ENCODE data around the gene ALOX15.
"Not testable (repeated sequence)": the region's sequence is repeated elsewhere in the genome, so short reads cannot be mapped to it uniquely, and the experiment has no call there.

ALOX15 gene

GRCh38 chr17:4673169-4673568, 31.7 kb upstream of the ALOX15 start:
- Histone ChIP-seq H3K27me3 (ENCODE audit: insufficient read depth, low read length) (no peaks in the 10 kb centered on the region), H3K27ac (ENCODE audit: low read depth, low read length) (no peak overlapping the region), H3K4me3 (ENCODE audit: low read length) (no peak overlapping the region), H3K4me1 (ENCODE audit: insufficient read depth, low read length) (no peaks in the 10 kb centered on the region), H3K36me3 (ENCODE audit: insufficient read depth, low read length) (peaks cover 78% of the 10 kb centered on the region), H3K9ac (ENCODE audit: low read depth, low read length) (no peak overlapping the region), H3K9me3 (ENCODE audit: insufficient read depth, low read depth, low read length) (no peaks in the 10 kb centered on the region)
- whole genome bisulfite sequencing = 97% methylated on average over 11 of the region's 11 CpGs

GRCh38 chr17:4672751-4673150, 31.3 kb upstream of the ALOX15 start:
- H3K36me3 ChIP-seq (ENCODE audit: insufficient read depth, low read length) = peaks cover 76% of the 10 kb centered on the region

GRCh38 chr17:4672055-4672630, 30.7 kb upstream of the ALOX15 start:
- Histone ChIP-seq H3K9me3 (ENCODE audit: insufficient read depth, low read depth, low read length) (no peaks in the 10 kb centered on the region), H3K9ac (ENCODE audit: low read depth, low read length) (no peak overlapping the region), H3K27ac (ENCODE audit: low read depth, low read length) (no peak overlapping the region), H3K4me3 (ENCODE audit: low read length) (no peak overlapping the region), H3K4me1 (ENCODE audit: insufficient read depth, low read length) (no peaks in the 10 kb centered on the region), H3K36me3 (ENCODE audit: insufficient read depth, low read length) (peaks cover 71% of the 10 kb centered on the region), H3K27me3 (ENCODE audit: insufficient read depth, low read length) (no peaks in the 10 kb centered on the region)
- 91% methylated on average over 7 of the region's 9 CpGs for WGBS

More at GRCh38 chr17:4672751-4673150, 31.3 kb upstream of the ALOX15 start:
- Histone ChIP-seq H3K27me3 (ENCODE audit: insufficient read depth, low read length) (no peaks in the 10 kb centered on the region), H3K4me3 (ENCODE audit: low read length) (no peak overlapping the region), H3K9me3 (ENCODE audit: insufficient read depth, low read depth, low read length) (no peaks in the 10 kb centered on the region), H3K27ac (ENCODE audit: low read depth, low read length) (no peak overlapping the region), H3K9ac (ENCODE audit: low read depth, low read length) (no peak overlapping the region), H3K4me1 (ENCODE audit: insufficient read depth, low read length) (no peaks in the 10 kb centered on the region)
- 95% methylated on average over 8 of the region's 8 CpGs for WGBS

GRCh38 chr17:4667166-4667565, 25.7 kb upstream of the ALOX15 start:
- Histone ChIP-seq H3K4me1 (ENCODE audit: insufficient read depth, low read length) (no peaks in the 10 kb centered on the region), H3K9me3 (ENCODE audit: insufficient read depth, low read depth, low read length) (no peaks in the 10 kb centered on the region), H3K9ac (ENCODE audit: low read depth, low read length) (no peak overlapping the region), H3K27me3 (ENCODE audit: insufficient read depth, low read length) (no peaks in the 10 kb centered on the region), H3K4me3 (ENCODE audit: low read length) (no peak overlapping the region), H3K36me3 (ENCODE audit: insufficient read depth, low read length) (peaks cover 23% of the 10 kb centered on the region), H3K27ac (ENCODE audit: low read depth, low read length) (no peak overlapping the region)
- 91% methylated on average over 3 of the region's 4 CpGs for WGBS

GRCh38 chr17:4666296-4666695, 24.8 kb upstream of the ALOX15 start:
- H3K9ac ChIP-seq (ENCODE audit: low read depth, low read length) = no peak overlapping the region
- H3K4me1 ChIP-seq (ENCODE audit: insufficient read depth, low read length) = no peaks in the 10 kb centered on the region
- WGBS = 77% methylated on average over 4 of the region's 5 CpGs
- peaks cover 14% of the 10 kb centered on the region for H3K36me3 ChIP-seq (ENCODE audit: insufficient read depth, low read length)
- H3K4me3 ChIP-seq (ENCODE audit: low read length) = no peak overlapping the region
- no peaks in the 10 kb centered on the region for H3K9me3 ChIP-seq (ENCODE audit: insufficient read depth, low read depth, low read length)
- no peaks in the 10 kb centered on the region for H3K27me3 ChIP-seq (ENCODE audit: insufficient read depth, low read length)
- no peak overlapping the region for H3K27ac ChIP-seq (ENCODE audit: low read depth, low read length)

- H3K9ac ChIP-seq (ENCODE audit: low read depth, low read length) = no peak overlapping the region
- 87% methylated on average over 9 of the region's 9 CpGs for WGBS
- no peaks in the 10 kb centered on the region for H3K27me3 ChIP-seq (ENCODE audit: insufficient read depth, low read length)
- peaks cover 6% of the 10 kb centered on the region; the same call in 1 of the 2 replicates for H3K36me3 ChIP-seq (ENCODE audit: insufficient read depth, low read length)
- H3K27ac ChIP-seq (ENCODE audit: low read depth, low read length) = no peak overlapping the region
- no peaks in the 10 kb centered on the region for H3K4me1 ChIP-seq (ENCODE audit: insufficient read depth, low read length)
- no peak overlapping the region for H3K4me3 ChIP-seq (ENCODE audit: low read length)
- no peaks in the 10 kb centered on the region for H3K9me3 ChIP-seq (ENCODE audit: insufficient read depth, low read depth, low read length)
Measured at GRCh38 chr17:4665027-4665426, 23.5 kb upstream of the ALOX15 start.

GRCh38 chr17:4664230-4664629, 22.8 kb upstream of the ALOX15 start:
- Histone ChIP-seq H3K27ac (ENCODE audit: low read depth, low read length) (no peak overlapping the region), H3K4me1 (ENCODE audit: insufficient read depth, low read length) (no peaks in the 10 kb centered on the region), H3K9ac (ENCODE audit: low read depth, low read length) (no peak overlapping the region), H3K27me3 (ENCODE audit: insufficient read depth, low read length) (no peaks in the 10 kb centered on the region), H3K36me3 (ENCODE audit: insufficient read depth, low read length) (no peaks in the 10 kb centered on the region), H3K9me3 (ENCODE audit: insufficient read depth, low read depth, low read length) (no peaks in the 10 kb centered on the region), H3K4me3 (ENCODE audit: low read length) (no peak overlapping the region)
- WGBS = 92% methylated on average over 9 of the region's 9 CpGs

GRCh38 chr17:4663711-4664110, 22.2 kb upstream of the ALOX15 start:
- WGBS = 88% methylated on average over 7 of the region's 8 CpGs
- no peaks in the 10 kb centered on the region for H3K9me3 ChIP-seq (ENCODE audit: insufficient read depth, low read depth, low read length)
- no peak overlapping the region for H3K4me3 ChIP-seq (ENCODE audit: low read length)
- H3K36me3 ChIP-seq (ENCODE audit: insufficient read depth, low read length) = no peaks in the 10 kb centered on the region
- no peak overlapping the region for H3K9ac ChIP-seq (ENCODE audit: low read depth, low read length)
- H3K27me3 ChIP-seq (ENCODE audit: insufficient read depth, low read length) = no peaks in the 10 kb centered on the region
- no peak overlapping the region for H3K27ac ChIP-seq (ENCODE audit: low read depth, low read length)
- no peaks in the 10 kb centered on the region for H3K4me1 ChIP-seq (ENCODE audit: insufficient read depth, low read length)

- H3K9ac ChIP-seq (ENCODE audit: low read depth, low read length) = no peak overlapping the region
- H3K9me3 ChIP-seq (ENCODE audit: insufficient read depth, low read depth, low read length) = no peaks in the 10 kb centered on the region
- no peaks in the 10 kb centered on the region for H3K4me1 ChIP-seq (ENCODE audit: insufficient read depth, low read length)
- H3K4me3 ChIP-seq (ENCODE audit: low read length) = no peak overlapping the region
- no peaks in the 10 kb centered on the region for H3K36me3 ChIP-seq (ENCODE audit: insufficient read depth, low read length)
- whole genome bisulfite sequencing = 92% methylated on average over 4 of the region's 6 CpGs
- H3K27me3 ChIP-seq (ENCODE audit: insufficient read depth, low read length) = no peaks in the 10 kb centered on the region
- no peak overlapping the region for H3K27ac ChIP-seq (ENCODE audit: low read depth, low read length)
Measured at GRCh38 chr17:4658478-4659305, 17.2 kb upstream of the ALOX15 start.

- Histone ChIP-seq H3K4me3 (ENCODE audit: low read length) (no peak overlapping the region), H3K9me3 (ENCODE audit: insufficient read depth, low read depth, low read length) (no peaks in the 10 kb centered on the region), H3K27me3 (ENCODE audit: insufficient read depth, low read length) (no peaks in the 10 kb centered on the region), H3K9ac (ENCODE audit: low read depth, low read length) (no peak overlapping the region), H3K36me3 (ENCODE audit: insufficient read depth, low read length) (no peaks in the 10 kb centered on the region), H3K4me1 (ENCODE audit: insufficient read depth, low read length) (no peaks in the 10 kb centered on the region), H3K27ac (ENCODE audit: low read depth, low read length) (no peak overlapping the region)
- 87% methylated on average over 2 of the region's 2 CpGs for WGBS
Measured at GRCh38 chr17:4657678-4658077, 16.2 kb upstream of the ALOX15 start.

GRCh38 chr17:4655933-4656332, 14.5 kb upstream of the ALOX15 start:
- H3K4me1 ChIP-seq (ENCODE audit: insufficient read depth, low read length); H3K9ac ChIP-seq (ENCODE audit: low read depth, low read length); H3K36me3 ChIP-seq (ENCODE audit: insufficient read depth, low read length); H3K27ac ChIP-seq (ENCODE audit: low read depth, low read length); H3K4me3 ChIP-seq (ENCODE audit: low read length); H3K27me3 ChIP-seq (ENCODE audit: insufficient read depth, low read length); H3K9me3 ChIP-seq (ENCODE audit: insufficient read depth, low read depth, low read length): not testable (repeated sequence)
- 91% methylated on average over 7 of the region's 7 CpGs for WGBS

Measured in HUES64 (cell line).